GM19023 (cell line): ENCODE results near the gene C1GALT1.
"Not testable (repeated sequence)": the region's sequence is repeated elsewhere in the genome, so short reads cannot be mapped to it uniquely, and the experiment has no call there.

ENCODE experiments used
- ATAC-seq: cut with Tn5 transposase; IDR thresholded peaks from one replicate; pipeline ENCODE4 v1.9.1; 2021; ENCODE audit warnings: mild to moderate bottlenecking, moderate library complexity; ENCODE audit not compliant: unreplicated experiment

The C1GALT1 gene

DNA sequence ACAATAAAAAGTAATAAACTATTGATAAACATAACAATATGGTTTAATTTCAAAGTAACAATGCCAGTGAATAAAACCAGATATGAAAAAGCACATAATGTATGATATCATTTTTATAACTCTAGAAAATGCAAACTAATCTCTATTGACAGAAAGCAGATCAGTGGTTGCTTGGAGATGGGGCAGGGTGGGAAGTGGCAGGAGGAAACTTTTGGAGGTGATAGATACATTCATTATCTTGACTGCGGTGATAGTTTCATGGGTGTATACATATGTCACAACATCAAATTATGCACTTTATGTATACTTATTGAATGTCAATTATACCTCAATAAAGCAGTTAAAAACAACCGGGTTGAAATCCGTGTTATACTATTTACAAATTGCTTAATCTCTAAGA, 16.0 kb upstream of the C1GALT1 start:
- ATAC-seq: no peak

DNA sequence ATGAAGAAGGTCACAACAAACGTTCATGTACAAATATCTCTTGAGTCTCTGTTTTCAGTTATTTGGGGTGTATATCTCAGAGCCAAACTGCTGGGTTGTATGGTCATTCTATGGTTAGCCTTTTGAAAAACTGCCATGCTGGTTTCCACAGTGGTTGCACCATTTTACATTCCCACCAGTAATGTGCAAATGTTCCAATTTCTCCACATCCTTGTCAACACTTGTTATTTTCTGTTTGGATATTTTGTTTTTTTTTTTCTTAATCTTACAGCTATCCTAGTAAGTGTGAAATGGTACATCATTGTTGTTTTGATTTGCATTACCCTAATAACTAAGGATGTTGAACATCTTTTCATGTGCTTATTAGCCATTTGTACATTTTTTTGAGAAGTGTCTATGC, 13.0 kb upstream of the C1GALT1 start:
- ATAC-seq: no peak

DNA sequence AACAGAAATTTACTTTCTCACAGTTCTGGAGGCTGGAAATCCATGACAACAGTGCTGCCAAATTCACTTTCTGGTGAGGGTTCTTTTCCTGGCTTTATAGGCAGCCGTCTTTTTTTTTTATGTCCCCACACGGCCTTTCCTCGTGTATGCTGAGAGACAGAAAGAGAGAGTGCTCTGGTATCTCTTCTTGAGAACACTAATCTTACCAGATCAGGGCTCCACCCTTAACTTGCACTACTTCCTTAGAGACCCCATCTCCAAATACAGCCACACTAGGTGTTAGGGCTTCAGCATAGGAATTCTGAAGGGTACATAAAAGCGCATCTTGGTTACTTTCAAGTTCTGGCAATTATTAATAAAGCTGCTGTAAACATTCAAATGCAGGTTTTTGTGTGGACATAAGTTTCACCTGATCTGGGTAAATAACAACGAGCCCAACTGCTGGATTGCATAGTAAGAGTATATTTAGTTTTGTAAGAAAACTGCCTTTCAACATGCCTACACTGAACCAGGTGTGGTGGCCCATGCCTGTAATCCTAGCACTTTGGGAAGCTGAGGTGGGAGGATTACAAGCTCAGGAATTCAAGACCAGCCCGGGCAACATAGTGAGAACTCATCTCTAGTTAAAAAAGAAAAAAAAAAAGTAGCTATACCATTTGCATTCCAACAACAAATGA, 8.2 kb upstream of the C1GALT1 start:
- ATAC-seq: no peak

DNA sequence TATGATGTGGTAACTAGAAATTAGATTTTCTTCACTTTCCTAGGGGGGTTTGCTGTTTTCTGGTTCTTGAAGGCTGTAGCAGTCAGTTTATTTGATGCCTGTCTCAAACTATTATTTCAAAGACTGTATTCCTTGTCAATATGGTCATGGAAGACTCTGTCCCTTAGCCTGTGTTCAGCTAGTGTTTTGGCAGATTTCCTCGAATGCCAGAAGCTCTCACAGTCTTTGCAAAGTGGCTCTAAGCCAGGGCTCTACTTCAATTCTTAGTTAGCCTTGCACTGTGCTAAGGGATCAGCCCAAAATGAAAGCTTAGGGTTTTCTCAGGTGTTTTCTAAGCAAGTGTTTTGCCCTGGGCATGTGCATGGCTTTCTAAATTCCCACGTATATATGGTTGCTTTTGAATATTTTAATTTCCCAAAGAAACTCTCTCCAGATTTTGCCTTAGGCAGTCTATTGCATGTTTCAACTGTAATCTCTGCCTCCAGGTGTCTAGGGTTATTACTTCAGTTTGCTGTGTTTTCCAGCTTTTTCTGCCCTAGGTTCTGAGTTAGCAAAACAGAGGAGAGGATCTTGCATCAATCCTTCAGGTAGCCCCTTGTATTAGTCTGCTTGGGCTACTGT, 7.2 kb upstream of the C1GALT1 start:
- ATAC-seq: no peak

DNA sequence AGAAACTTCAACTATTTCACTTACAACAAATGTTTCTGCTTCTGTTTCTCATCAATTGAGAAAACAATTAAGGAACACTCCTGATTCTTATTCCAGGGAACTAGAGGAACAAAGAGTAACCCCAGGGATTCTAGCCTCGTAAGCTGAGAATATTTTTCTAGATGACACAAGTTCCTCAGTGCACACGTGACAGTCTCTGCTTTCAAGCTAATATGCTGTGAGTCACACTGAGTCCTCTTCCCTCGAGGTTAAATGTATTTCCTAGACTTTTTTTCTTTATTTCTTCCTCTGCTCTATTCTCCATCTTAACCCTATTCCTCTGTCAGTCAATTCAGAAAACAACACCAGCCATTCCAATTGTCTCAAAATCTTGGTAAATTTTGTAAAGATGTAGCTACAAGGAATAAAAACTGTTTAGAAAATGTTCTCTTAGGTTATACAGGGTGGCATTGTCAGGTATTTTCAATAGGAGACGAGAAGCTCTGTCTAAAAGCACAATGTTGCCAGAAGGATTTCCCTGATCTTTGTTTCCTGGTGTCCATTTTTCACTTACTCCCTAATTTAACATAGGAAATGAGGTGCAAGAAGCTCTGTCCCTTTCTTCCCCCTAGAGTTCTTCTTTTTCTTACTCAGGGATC, 5.8 kb upstream of the C1GALT1 start:
- ATAC-seq: no peak

DNA sequence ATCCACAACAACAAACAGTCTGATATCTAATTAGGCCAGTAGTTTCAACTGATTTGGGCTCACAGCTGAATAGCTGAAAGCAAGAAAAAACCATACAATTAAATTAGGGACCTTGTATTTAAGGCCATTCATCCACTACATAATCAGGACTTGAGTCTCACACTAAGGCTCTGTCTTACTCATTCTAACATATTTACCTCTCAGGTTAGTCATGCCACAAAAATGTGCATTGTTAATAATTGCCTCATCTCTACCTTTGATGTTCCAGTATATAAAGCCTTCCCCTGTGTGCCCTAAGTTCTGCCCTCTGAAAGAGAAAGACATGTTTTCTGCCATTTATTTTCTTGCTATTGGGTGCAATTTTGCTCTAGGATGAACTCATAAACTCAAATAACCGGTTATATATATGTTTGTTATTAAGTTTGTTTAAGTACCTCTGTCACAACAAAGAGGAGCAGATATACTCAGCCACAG, 5.3 kb upstream of the C1GALT1 start:
- no peak for ATAC-seq

DNA sequence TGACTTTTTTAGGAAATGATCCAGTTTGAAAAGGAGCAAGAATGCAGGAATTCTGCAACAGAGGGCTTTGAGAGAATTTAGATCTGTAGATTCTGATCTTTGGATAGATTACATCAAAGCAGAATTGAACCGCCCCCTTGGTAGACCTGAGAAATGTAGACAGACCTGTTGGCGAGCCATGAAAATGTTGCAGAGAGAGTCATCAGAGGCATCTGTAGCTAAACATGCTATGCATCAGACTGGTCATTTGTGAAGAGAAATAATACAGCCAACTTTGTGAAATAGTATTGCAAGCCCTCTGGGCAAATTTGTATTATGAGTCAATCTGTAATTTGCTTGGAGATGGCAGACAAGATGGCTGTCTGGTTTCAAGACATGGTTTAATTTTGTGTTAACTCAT, 4.3 kb upstream of the C1GALT1 start:
- ATAC-seq: no peak

DNA sequence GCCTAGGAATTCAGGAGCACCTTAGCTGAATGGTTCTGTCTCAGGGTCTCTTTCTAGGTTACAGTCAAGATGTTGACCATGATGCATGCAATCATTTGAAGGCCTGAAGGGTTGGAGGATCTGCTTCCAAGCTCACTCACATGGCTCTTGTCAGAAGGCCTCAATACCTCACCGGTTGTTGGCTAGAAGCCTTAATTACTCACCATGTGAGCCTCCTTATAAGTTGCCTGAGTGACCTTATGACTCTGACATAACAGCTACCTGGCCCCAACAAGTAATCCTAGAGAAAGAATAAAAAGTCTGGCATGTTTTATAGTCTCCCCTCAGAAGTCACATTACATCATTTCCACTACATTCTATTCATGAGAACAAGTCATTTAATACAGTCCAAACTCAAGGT, 3.4 kb upstream of the C1GALT1 start:
- ATAC-seq: no peak

DNA sequence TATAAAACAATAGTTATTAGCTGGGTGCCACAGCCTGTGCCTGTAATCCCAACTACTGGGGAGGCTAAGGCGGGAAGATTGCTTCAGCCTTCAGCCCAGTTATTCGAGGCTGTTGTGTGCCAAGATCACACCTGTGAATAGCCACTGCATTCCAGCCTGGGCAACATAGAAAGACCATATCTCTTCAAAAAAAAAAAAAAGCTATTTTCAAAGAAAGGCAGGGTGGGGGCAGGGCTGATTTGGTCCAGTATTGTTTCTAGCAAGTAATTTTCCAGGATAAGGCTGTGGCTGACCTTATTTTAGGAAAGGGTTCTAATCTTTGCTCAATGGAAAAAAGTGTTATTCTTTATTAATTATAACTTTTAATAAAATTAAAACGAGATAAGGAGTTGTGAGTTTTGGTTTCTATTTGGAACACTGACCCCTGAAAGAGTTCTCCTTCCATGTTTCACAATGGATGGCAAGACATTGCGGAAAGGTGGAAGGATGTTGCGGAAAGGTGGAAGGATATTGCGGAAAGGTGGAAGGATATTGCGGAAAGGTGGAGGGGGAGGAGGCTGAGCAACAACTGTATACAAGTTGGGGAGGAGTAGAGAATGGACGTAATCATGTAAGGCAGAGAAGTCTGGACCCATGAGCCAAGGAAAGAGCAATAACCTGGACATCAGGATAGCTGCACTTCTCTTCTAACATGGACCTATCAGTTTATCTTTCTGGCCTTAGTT, 1.5 kb upstream of the C1GALT1 start:
- ATAC-seq: no peak

DNA sequence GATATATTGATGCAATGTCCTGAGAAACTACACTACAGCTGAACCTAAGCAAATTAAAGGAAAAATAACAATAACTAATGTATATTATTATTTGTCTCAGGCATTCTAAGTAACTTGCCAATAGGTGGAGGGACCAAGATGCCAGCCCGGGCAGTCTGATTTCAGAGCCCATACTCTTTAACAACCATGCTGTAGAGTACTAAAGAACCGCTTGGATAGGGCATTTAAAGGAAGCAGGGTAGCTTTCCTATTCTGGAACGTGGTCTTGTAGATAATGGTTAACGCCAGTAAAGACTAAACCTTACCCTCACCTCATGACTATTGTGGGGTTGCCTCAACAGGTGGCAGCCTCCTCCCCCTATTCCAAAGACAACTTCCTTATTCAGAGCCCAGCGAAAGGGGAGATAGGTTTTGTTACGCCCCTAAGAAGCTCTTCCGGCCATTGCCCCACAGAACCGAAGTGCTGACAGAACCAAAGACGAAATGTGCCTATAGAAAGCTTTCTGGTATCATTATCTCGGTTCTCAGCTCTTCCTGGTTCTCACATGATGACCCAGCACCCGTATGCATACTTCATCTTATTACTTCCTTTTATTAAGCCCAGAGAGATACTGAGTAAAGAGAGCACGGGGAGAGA, 707 bp upstream of the C1GALT1 start:
- ATAC-seq: peak; percentile 40

DNA sequence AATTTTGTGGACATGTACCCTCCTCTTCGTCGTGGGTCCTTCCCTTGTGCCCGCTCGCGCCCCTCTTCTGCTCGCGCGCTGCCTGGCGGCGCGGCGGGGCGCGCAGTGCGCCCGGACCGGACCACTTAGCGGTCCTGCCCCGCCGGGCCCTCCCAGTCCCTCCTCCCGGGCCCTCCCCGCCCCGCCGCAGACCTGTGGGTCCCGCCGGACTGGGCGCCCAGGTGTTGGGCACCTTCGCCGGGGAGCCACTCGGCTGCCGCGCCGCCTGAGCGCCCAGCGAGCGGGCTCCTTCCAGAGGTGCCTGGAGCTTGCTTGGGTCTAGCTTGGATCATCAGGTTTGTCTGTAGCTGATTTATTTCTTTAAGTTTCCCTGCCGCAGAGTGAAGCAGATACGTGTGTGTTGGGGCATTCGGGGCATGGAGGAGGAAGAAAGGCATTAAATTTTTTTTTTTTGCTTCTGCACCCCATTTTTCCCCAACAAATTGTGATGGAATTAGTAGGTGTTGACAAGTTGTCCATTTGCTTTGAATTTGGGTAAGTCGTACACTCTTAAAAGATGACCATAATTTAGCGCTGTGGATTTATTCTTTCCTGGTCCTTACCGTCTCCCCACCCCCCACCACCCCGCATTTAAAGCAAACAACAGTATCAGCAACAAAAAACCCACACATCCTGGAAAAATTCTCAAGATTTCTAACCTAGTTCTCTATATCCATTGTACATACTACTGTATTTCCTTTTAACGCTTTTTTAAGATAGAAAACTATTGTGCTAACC, 905 bp downstream of the C1GALT1 start:
- peak; percentile 33 for ATAC-seq

DNA sequence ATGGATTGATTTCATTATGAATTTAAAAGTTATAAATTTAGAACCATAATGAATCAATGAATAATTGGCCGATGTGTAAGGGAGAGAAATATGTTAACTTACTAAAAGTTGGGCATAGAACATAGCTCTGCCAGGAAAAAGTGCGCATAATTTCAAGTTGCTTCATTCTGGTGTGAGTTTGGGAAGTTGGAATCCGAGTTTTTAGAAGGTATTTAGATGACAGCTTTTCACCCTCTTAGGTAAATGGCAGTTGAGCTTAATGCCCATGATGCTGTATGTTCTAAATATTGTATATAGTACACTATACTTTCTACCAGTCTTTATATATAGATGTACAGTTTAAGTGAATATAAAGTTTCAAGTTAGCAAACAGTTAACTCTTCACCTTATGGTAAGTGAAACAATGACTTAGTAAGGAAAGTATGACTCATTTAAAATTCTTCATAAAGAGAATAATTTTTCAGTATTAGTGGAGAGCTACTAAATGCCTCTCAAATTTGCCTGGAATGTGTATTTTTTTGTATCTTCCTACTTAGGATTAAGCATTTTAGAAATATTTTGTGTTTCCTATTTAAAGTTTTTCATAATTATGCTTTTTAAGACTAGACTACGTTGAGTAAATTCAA, 1.6 kb downstream of the C1GALT1 start:
- no peak for ATAC-seq

DNA sequence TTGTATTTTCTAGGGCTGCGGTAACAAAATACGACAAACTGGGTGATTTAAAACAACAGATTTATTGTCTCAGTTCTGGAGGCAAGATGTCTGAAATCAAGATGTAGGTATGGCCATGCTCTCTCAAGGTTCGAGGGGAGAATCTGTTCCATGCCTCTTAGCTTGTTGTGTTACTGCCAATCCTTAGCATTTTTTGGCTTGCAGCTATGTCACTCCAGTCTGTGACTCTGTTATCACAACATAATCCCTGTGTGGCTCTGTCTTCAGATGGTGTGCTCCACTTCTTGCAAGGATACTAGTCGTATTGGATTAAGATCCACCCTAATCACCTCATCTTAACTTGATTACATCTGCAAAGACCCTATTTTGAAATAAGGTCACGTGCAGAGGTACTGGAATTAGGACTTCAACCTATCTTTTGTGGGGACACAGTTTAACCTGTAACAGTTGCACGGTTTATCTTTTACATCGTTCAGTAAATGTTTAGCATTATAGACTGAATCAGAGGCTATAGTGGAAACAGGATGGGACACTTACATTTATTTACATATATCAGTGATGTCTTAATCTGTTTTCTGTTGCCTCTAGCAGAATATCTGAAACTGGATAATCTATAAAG, 3.1 kb downstream of the C1GALT1 start:
- ATAC-seq: no peak

DNA sequence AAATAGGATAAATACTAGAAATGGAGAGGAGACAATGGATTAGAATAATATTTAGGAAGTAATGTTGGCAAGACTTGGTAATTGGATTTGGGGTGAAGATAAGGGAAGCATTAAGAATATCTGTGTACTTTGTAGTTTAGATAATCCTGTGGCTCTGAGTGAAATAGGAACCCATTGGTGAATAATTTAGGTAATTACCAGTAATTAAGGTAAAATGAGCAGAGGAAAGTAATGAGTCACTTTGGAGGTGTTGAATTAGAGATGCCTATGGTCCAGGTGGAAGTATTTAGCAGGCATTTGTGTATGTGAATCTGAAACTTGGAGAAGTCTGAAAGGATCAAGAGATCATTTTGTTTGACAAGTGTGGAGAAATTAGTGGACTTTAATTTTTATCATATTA, 5.7 kb downstream of the C1GALT1 start:
- ATAC-seq: no peak

DNA sequence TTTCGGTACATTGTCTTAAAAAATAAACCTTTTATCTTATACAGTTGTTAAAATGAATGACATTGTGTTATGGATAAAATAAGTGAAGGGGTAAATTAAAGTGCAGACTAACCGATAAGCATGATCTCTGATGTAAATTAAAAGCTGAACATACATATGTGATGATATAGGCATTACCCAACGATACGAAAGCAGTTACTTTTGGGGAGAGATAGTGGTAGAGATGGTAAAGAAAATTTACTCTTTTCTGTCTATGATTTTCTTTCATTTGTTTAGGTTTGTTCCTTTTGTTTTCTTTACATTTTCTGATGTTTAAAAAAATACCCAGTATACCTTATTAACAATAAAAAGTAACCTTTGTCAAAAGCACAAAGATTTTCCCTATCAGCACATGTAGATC, 6.4 kb downstream of the C1GALT1 start:
- no peak for ATAC-seq

DNA sequence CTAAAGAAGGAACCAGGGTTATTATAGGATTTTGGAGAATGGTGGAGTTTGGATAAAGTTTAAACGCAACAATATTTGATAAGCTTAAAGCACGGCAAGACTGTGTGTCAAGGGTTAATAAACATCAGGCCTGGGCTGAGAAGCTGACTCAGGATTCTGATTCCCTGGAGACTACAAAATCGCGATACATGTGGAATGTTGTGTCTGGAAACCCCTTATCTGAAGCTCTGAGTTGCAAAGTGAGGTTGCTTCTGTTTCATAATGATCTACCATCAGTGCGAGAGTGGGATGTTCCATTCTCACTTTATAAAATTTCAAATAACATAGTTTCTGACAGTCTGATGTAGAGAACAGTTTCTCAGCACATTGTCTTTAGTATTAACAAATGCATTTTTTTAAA, 7.8 kb downstream of the C1GALT1 start:
- no peak for ATAC-seq

DNA sequence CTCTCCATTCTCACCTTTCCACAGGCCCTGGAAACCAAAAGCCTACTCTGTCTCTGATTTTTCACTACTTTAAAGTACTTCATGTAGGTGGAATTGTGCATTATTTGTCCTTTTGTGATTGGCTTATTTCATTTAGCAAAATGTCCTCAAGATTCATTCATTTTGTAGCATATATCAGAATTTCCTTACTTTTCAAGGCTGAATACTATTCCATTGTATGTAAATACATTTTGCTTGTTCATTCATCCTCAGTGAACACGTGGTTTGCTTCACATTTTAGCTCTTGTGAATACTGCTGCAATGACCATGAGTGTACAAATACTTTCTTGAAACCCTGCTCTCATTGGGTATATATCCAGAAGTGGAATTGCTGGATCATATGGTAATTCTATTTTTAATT, 8.8 kb downstream of the C1GALT1 start:
- no peak for ATAC-seq

DNA sequence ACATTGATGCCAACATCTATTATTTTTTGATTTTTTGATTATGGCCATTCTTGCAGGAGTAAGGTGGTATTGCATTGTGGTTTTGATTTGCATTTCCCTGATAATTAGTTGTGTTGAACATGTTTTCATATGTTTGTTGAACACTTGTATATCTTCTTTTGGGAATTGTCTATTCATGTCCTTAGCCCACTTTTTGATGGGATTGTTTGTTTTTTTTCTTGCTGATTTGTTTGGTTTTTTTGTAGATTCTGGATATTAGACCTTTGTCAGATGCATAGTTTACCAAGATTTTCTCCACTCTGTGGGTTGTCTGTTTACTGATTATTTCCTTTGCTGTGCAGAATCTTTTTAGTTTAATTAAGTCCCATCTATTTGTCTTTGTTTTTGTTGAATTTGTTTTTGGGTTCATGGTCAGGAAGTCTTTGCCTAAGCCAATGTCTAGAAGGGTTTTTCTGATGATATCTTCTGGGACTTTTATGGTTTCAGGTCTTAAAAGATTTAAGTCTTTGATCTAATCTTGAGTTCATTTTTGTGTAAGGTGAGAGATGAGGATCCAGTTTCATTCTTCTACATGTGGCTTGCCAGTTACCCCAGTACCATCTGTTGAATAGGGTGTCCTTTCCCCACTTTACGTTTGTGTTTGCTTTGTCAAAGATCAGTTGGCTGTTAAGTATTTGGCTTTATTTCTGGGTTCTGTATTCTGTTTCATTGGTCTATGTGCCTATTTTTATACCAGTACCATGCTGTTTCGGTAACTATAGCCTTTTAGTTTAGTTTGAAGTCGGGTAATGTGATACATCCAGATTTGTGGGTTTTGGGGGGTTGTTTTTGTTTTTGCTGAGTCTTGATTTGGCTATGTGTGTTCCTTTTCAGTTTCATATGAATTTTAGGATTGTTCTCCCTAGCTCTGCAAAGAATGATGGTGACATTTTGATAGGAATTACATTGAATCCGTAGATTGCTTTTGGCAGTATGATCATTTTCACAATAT, 10.7 kb downstream of the C1GALT1 start:
- ATAC-seq: not testable (repeated sequence)
